Endothelial cell (in vitro differentiated cells): ENCODE measurements around the gene GGACT. TPM values are rescaled to one million over a fixed set of nuclear protein-coding genes. Genes with fewer than 3 reads are reported as not detected.
A peak's percentile ranks its signal among the peaks of the same experiment; 100 is the strongest.

Source experiments
- DNase-seq: peaks from one replicate; pipeline ENCODE4 v3.0.0; 2021; ENCODE audit warnings: low spot score
- H3K27ac Mint-ChIP-seq: one replicate; pipeline ENCODE4 v1.8.0; 2021; ENCODE audit warnings: mixed read lengths, inconsistent platforms; ENCODE audit not compliant: unreplicated experiment
- H3K27me3 Mint-ChIP-seq: one replicate; pipeline ENCODE4 v1.8.0; 2021; ENCODE audit warnings: mild to moderate bottlenecking, moderate library complexity, mixed read lengths, inconsistent platforms; ENCODE audit not compliant: unreplicated experiment
- H3K36me3 Mint-ChIP-seq: one replicate; pipeline ENCODE4 v1.8.0; 2021; ENCODE audit warnings: mild to moderate bottlenecking, low read depth, mixed read lengths, inconsistent platforms; ENCODE audit not compliant: unreplicated experiment
- H3K4me1 Mint-ChIP-seq: one replicate; pipeline ENCODE4 v1.8.0; 2021; ENCODE audit warnings: mild to moderate bottlenecking, mixed read lengths, inconsistent platforms; ENCODE audit not compliant: unreplicated experiment
- H3K4me3 Mint-ChIP-seq: one replicate; pipeline ENCODE4 v1.8.0; 2021; ENCODE audit warnings: mild to moderate bottlenecking, mixed read lengths, inconsistent platforms; ENCODE audit not compliant: unreplicated experiment
- H3K9me3 Mint-ChIP-seq: one replicate; pipeline ENCODE4 v1.8.0; 2021; ENCODE audit warnings: mixed read lengths, inconsistent platforms; ENCODE audit not compliant: unreplicated experiment
- CTCF ChIP-seq: fragments of 200-600 bp; sonication (generic); IDR thresholded peaks from one replicate; pipeline ENCODE4 v1.5.0; 2021; ENCODE audit warnings: antibody characterized with exemption; ENCODE audit not compliant: unreplicated experiment
- total RNA-seq: library from RNA; stranded (reverse); fragmentation: NEBNext Ultra II Directional; extraction: Animal tissue kit (Norgen Biotek cat#: 25700); gene quantifications from one replicate; pipeline ENCODE4 v1.2.1, GENCODE V29; 2021; ENCODE audit not compliant: unreplicated experiment

The GGACT gene
- total RNA-seq, 1 donor from 2014 or later = 7.0 TPM

- H3K9me3 Mint-ChIP-seq = no peaks in the 10 kb centered on the region
- DNase-seq = no peak
- H3K27ac Mint-ChIP-seq = no peak overlapping the region
- H3K4me3 Mint-ChIP-seq = peak overlapping the region; percentile 28
- H3K27me3 Mint-ChIP-seq = no peaks in the 10 kb centered on the region
- no peak for TF ChIP-seq CTCF
- H3K4me1 Mint-ChIP-seq = peaks cover 12% of the 10 kb centered on the region
- H3K36me3 Mint-ChIP-seq = peaks cover 43% of the 10 kb centered on the region
These were observed 46.1 kb upstream of the GGACT start for GRCh38 chr13:100634696-100635095.

GRCh38 chr13:100633461-100633860, 44.9 kb upstream of the GGACT start:
- TF ChIP-seq CTCF = no peak
- Mint-ChIP-seq H3K27ac (no peak overlapping the region), H3K4me3 (no peak overlapping the region), H3K4me1 (peaks cover 14% of the 10 kb centered on the region), H3K36me3 (peaks cover 48% of the 10 kb centered on the region), H3K27me3 (no peaks in the 10 kb centered on the region), H3K9me3 (no peaks in the 10 kb centered on the region)
- DNase-seq = no peak

GRCh38 chr13:100630555-100630954, 42.0 kb upstream of the GGACT start:
- Mint-ChIP-seq H3K4me3 (no peak overlapping the region), H3K27me3 (peaks cover 5% of the 10 kb centered on the region), H3K9me3 (no peaks in the 10 kb centered on the region), H3K36me3 (peaks cover 53% of the 10 kb centered on the region), H3K4me1 (peaks cover 16% of the 10 kb centered on the region), H3K27ac (peak overlapping the region; percentile 52)
- DNase-seq = no peak
- TF ChIP-seq CTCF = no peak

- TF ChIP-seq CTCF = no peak
- no peak for DNase-seq
- H3K9me3 Mint-ChIP-seq = no peaks in the 10 kb centered on the region
- H3K4me3 Mint-ChIP-seq = no peak overlapping the region
- H3K4me1 Mint-ChIP-seq = peaks cover 16% of the 10 kb centered on the region
- peaks cover 5% of the 10 kb centered on the region for H3K27me3 Mint-ChIP-seq
- H3K27ac Mint-ChIP-seq = no peak overlapping the region
- H3K36me3 Mint-ChIP-seq = peaks cover 52% of the 10 kb centered on the region
These were observed 38.5 kb upstream of the GGACT start for GRCh38 chr13:100627120-100627519.

- Mint-ChIP-seq H3K4me1 (peaks cover 16% of the 10 kb centered on the region), H3K4me3 (no peak overlapping the region), H3K27me3 (peaks cover 5% of the 10 kb centered on the region), H3K9me3 (no peaks in the 10 kb centered on the region), H3K36me3 (peaks cover 64% of the 10 kb centered on the region), H3K27ac (no peak overlapping the region)
- TF ChIP-seq CTCF = no peak
- no peak for DNase-seq
These were observed 36.9 kb upstream of the GGACT start for GRCh38 chr13:100625447-100625846.
